ENCODE measurements around the gene LACRT.

The LACRT gene, protein sequence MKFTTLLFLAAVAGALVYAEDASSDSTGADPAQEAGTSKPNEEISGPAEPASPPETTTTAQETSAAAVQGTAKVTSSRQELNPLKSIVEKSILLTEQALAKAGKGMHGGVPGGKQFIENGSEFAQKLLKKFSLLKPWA

DNA sequence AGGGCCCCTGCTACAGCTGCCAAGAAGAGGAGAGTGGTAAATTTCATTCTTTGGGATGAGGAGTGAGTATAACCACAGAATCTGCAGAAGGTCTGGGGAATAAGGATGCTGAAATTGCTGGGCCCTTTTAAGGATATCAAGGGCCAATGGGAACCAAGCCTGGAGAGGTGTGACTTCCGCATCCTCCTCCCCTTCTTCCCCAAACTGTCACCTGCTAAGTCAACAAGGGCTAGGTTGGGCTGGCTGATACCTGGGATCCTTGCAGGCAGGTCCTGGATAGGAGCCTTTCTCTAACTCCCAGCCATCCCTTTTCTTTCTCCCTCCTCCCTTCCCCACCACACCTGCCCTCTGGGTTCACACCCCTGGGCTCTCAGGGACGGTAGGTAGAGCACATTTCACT lies at the start of gene LACRT:
Gene LACRT, minus strand, starts transcription at position 101 of the 400 bp plus-strand sequence. Its CDS starts 54 bp downstream, at position 47.
- no peak within 1 kb of the TSS for H2AFZ ChIP-seq (ENCODE audit: low read length)
- H3K9ac ChIP-seq (ENCODE audit: low read depth, low read length, poor library complexity, severe bottlenecking), result no peak within 1 kb of the TSS
- no peaks in the 10 kb centered on the region for H4K20me1 ChIP-seq (ENCODE audit: insufficient read depth, low read length, poor library complexity, severe bottlenecking)
- H3K9me2 ChIP-seq (replicated peaks; ENCODE audit: low read depth, low read length), result no peaks in the 10 kb centered on the region
- no peak within 1 kb of the TSS for H3K4me2 ChIP-seq (ENCODE audit: low read depth, low read length, poor library complexity, severe bottlenecking)
- no peaks in the 10 kb centered on the region for H3K9me3 ChIP-seq (ENCODE audit: insufficient read depth, low read depth, low read length)
- H3K4me3 ChIP-seq (ENCODE audit: low read length, poor library complexity, severe bottlenecking), result no peak within 1 kb of the TSS
- H3K36me3 ChIP-seq (ENCODE audit: insufficient read depth, low read length), result no peaks in the 10 kb centered on the region
- H3F3A ChIP-seq (ENCODE audit: low read depth), result no peaks in the 10 kb centered on the region
- H3K79me2 ChIP-seq (ENCODE audit: insufficient read depth, low read length), result no peaks in the 10 kb centered on the region
- no peak for TF ChIP-seq EZH2phosphoT487 (IDR thresholded peaks at IDR 0.05; ENCODE audit: borderline replicate concordance)
- TF ChIP-seq, protein P1, sequence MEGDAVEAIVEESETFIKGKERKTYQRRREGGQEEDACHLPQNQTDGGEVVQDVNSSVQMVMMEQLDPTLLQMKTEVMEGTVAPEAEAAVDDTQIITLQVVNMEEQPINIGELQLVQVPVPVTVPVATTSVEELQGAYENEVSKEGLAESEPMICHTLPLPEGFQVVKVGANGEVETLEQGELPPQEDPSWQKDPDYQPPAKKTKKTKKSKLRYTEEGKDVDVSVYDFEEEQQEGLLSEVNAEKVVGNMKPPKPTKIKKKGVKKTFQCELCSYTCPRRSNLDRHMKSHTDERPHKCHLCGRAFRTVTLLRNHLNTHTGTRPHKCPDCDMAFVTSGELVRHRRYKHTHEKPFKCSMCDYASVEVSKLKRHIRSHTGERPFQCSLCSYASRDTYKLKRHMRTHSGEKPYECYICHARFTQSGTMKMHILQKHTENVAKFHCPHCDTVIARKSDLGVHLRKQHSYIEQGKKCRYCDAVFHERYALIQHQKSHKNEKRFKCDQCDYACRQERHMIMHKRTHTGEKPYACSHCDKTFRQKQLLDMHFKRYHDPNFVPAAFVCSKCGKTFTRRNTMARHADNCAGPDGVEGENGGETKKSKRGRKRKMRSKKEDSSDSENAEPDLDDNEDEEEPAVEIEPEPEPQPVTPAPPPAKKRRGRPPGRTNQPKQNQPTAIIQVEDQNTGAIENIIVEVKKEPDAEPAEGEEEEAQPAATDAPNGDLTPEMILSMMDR (conservative IDR thresholded peaks at IDR 0.05; ENCODE audit: low read length), result no peak
- H3K4me1 ChIP-seq (ENCODE audit: insufficient read depth, low read length, poor library complexity, severe bottlenecking), result peaks cover 2% of the 10 kb centered on the region
- no peaks in the 10 kb centered on the region for H3K27me3 ChIP-seq (ENCODE audit: insufficient read depth, low read length, poor library complexity, severe bottlenecking)

DNA sequence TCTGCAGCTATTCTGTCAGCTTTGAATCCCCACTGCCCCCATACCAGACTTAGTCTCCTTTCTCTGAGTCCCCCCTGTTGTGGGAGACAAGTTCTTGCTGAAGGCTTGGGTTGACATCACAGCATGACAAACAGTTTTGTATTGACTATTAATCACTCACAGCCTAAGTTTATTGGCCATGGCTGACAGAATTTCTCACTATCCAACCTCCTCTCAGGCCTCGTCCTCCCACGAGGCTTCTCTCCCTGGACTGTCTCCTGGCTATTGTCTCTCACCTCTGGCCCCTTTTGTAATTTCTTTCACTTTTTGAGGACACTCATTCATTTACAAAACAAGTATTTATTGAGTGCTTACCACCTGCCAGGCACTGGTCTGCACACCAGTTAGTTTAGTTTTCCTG lies 48.7 kb upstream of the LACRT start:
- H3F3A ChIP-seq (ENCODE audit: low read depth), result no peaks in the 10 kb centered on the region
- no peaks in the 10 kb centered on the region for H3K27me3 ChIP-seq (ENCODE audit: insufficient read depth, low read length, poor library complexity, severe bottlenecking)
- no peak overlapping the region for H2AFZ ChIP-seq (ENCODE audit: low read length)
- H3K4me2 ChIP-seq (ENCODE audit: low read depth, low read length, poor library complexity, severe bottlenecking), result no peak overlapping the region
- no peaks in the 10 kb centered on the region for H3K9me2 ChIP-seq (replicated peaks; ENCODE audit: low read depth, low read length)
- no peak overlapping the region for H3K4me3 ChIP-seq (ENCODE audit: low read length, poor library complexity, severe bottlenecking)
- no peaks in the 10 kb centered on the region for H3K79me2 ChIP-seq (ENCODE audit: insufficient read depth, low read length)
- TF ChIP-seq, protein P1 (conservative IDR thresholded peaks at IDR 0.05; ENCODE audit: low read length), result no peak
- no peak for TF ChIP-seq EZH2phosphoT487 (IDR thresholded peaks at IDR 0.05; ENCODE audit: borderline replicate concordance)
- H3K9ac ChIP-seq (ENCODE audit: low read depth, low read length, poor library complexity, severe bottlenecking), result no peak overlapping the region
- H3K9me3 ChIP-seq (ENCODE audit: insufficient read depth, low read depth, low read length), result no peaks in the 10 kb centered on the region
- no peaks in the 10 kb centered on the region for H4K20me1 ChIP-seq (ENCODE audit: insufficient read depth, low read length, poor library complexity, severe bottlenecking)
- no peaks in the 10 kb centered on the region for H3K36me3 ChIP-seq (ENCODE audit: insufficient read depth, low read length)
- H3K4me1 ChIP-seq (ENCODE audit: insufficient read depth, low read length, poor library complexity, severe bottlenecking), result peaks cover 9% of the 10 kb centered on the region

DNA sequence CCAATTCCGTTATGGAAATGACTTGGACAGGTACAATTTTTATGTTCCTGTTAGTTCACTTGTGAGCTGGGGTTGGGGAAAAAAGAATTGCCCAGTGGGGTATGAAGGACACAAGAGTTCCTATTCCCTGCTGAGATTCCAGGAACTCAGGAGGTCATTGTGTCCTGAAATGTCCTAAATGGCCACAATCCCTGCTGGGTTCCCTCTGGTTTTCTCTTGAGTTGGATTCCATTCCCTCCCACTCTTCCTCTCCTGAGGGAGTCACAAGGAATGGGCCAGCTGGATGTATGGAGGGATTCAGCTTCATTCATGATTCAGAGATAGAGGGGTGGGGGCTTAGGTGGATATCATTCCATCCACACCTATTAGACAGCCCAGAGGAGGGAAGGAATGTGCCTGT lies 48.0 kb upstream of the LACRT start:
- H3K9me3 ChIP-seq (ENCODE audit: insufficient read depth, low read depth, low read length), result no peaks in the 10 kb centered on the region
- no peaks in the 10 kb centered on the region for H4K20me1 ChIP-seq (ENCODE audit: insufficient read depth, low read length, poor library complexity, severe bottlenecking)
- H3K4me2 ChIP-seq (ENCODE audit: low read depth, low read length, poor library complexity, severe bottlenecking), result no peak overlapping the region
- H3K9ac ChIP-seq (ENCODE audit: low read depth, low read length, poor library complexity, severe bottlenecking), result no peak overlapping the region
- no peak for TF ChIP-seq EZH2phosphoT487 (IDR thresholded peaks at IDR 0.05; ENCODE audit: borderline replicate concordance)
- no peaks in the 10 kb centered on the region for H3K27me3 ChIP-seq (ENCODE audit: insufficient read depth, low read length, poor library complexity, severe bottlenecking)
- no peaks in the 10 kb centered on the region for H3F3A ChIP-seq (ENCODE audit: low read depth)
- H3K4me3 ChIP-seq (ENCODE audit: low read length, poor library complexity, severe bottlenecking), result no peak overlapping the region
- peaks cover 9% of the 10 kb centered on the region for H3K4me1 ChIP-seq (ENCODE audit: insufficient read depth, low read length, poor library complexity, severe bottlenecking)
- H3K79me2 ChIP-seq (ENCODE audit: insufficient read depth, low read length), result no peaks in the 10 kb centered on the region
- no peaks in the 10 kb centered on the region for H3K9me2 ChIP-seq (replicated peaks; ENCODE audit: low read depth, low read length)
- no peaks in the 10 kb centered on the region for H3K36me3 ChIP-seq (ENCODE audit: insufficient read depth, low read length)
- H2AFZ ChIP-seq (ENCODE audit: low read length), result no peak overlapping the region

DNA sequence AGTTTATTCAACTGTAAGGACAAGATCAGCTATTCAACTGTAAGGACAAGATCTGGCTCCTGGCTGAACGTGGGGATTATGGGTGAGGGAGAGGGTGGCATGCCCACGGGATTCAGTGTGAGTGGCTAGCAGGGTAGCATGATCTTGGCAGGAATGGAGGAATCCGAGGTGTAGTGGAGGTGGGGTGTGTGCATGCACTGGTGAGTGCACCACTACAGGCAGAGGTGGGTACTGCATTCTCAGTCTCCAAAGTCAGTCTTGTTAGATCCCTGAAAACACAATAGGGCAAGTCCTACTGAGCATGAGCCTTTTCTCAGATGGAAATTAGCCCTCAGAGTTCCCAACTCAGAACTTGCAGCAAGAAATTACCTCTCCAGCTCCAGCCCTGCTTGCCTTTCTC lies 45.7 kb upstream of the LACRT start:
- no peak overlapping the region for H3K9ac ChIP-seq (ENCODE audit: low read depth, low read length, poor library complexity, severe bottlenecking)
- H3K4me3 ChIP-seq (ENCODE audit: low read length, poor library complexity, severe bottlenecking), result no peak overlapping the region
- peak overlapping the region; percentile 77; the same call in 1 of the 2 replicates for H2AFZ ChIP-seq (ENCODE audit: low read length)
- H3K4me2 ChIP-seq (ENCODE audit: low read depth, low read length, poor library complexity, severe bottlenecking), result no peak overlapping the region
- H3F3A ChIP-seq (ENCODE audit: low read depth), result no peaks in the 10 kb centered on the region
- H3K4me1 ChIP-seq (ENCODE audit: insufficient read depth, low read length, poor library complexity, severe bottlenecking), result peaks cover 9% of the 10 kb centered on the region
- TF ChIP-seq EZH2phosphoT487 (IDR thresholded peaks at IDR 0.05; ENCODE audit: borderline replicate concordance), result no peak
- TF ChIP-seq, protein P1 (conservative IDR thresholded peaks at IDR 0.05; ENCODE audit: low read length), result peak; percentile 79
- no peaks in the 10 kb centered on the region for H4K20me1 ChIP-seq (ENCODE audit: insufficient read depth, low read length, poor library complexity, severe bottlenecking)
- H3K9me2 ChIP-seq (replicated peaks; ENCODE audit: low read depth, low read length), result no peaks in the 10 kb centered on the region
- H3K79me2 ChIP-seq (ENCODE audit: insufficient read depth, low read length), result no peaks in the 10 kb centered on the region
- H3K27me3 ChIP-seq (ENCODE audit: insufficient read depth, low read length, poor library complexity, severe bottlenecking), result no peaks in the 10 kb centered on the region
- H3K9me3 ChIP-seq (ENCODE audit: insufficient read depth, low read depth, low read length), result no peaks in the 10 kb centered on the region
- no peaks in the 10 kb centered on the region for H3K36me3 ChIP-seq (ENCODE audit: insufficient read depth, low read length)
